Endothelial cell of umbilical vein (primary cell): ENCODE data around the gene CCR2. TPM values are rescaled to one million over a fixed set of nuclear protein-coding genes. Genes with fewer than 3 reads are reported as not detected.

ENCODE experiments used
- BruUV-seq: library from RNA; stranded (reverse); fragments of 400-500 nt; replicated peaks from 2 replicates; lab custom pipeline; 2021; lab: Mats Ljungman, UMichigan
- CTCF ChIA-PET: fragments of 300-600, 350-600 bp; sonication (Branson Sonifier 250); formaldehyde crosslinking; loops from one replicate; lab custom pipeline; 2021; ENCODE audit warnings: antibody characterized with exemption, inconsistent platforms; lab: Charles Lee
- POLR2A ChIA-PET: fragments of 300-600, 350-600 bp; sonication (Branson Sonifier 250); formaldehyde crosslinking; loops from one replicate; lab custom pipeline; 2021; ENCODE audit warnings: antibody characterized with exemption, inconsistent platforms; lab: Charles Lee
- DNase-seq: peaks from one replicate; pipeline ENCODE4 v3.0.0-alpha.2; 2011; ENCODE audit warnings: low read depth, low spot score
- FAIRE-seq: peaks from 2 replicates; lab custom pipeline; 2011; peaks lifted over from hg19 to GRCh38; lab: Jason Lieb, UNC
- H2AFZ ChIP-seq: 2 replicates; pipeline ENCODE4 v1.6.0; 2012; ENCODE audit warnings: low read depth, low read length, control low read depth, inconsistent platforms
- H3K27ac ChIP-seq: 2 replicates; pipeline ENCODE4 v1.5.1; 2011; ENCODE audit warnings: low read depth, mild to moderate bottlenecking, control low read depth, low read length, moderate library complexity; ENCODE audit not compliant: insufficient read depth
- H3K27me3 ChIP-seq, 2 experiments: 2 replicates each; pipeline versions ENCODE4 v1.6.0 to v1.6.1; 2011; ENCODE audit warnings: low read length in 2 of 2, mixed read lengths in 1 of 2; ENCODE audit not compliant: control insufficient read depth in 2 of 2, insufficient read depth in 2 of 2
- H3K36me3 ChIP-seq, 2 experiments: 2 replicates in 1 of 2; 3 replicates in 1 of 2; pipeline ENCODE4 v1.5.1; 2011; ENCODE audit warnings: low read length in 2 of 2, mild to moderate bottlenecking in 1 of 2, moderate library complexity in 1 of 2; ENCODE audit not compliant: control insufficient read depth in 2 of 2, insufficient read depth in 2 of 2; ENCODE audit errors: extremely low read depth in 1 of 2
- H3K4me1 ChIP-seq: 3 replicates; pipeline ENCODE4 v1.5.1; 2011; ENCODE audit warnings: mild to moderate bottlenecking, low read length; ENCODE audit not compliant: control insufficient read depth, insufficient read depth; ENCODE audit errors: extremely low read depth
- H3K4me2 ChIP-seq: 2 replicates; pipeline ENCODE4 v1.6.1; 2011; ENCODE audit warnings: low read length, control low read depth, mixed read lengths; ENCODE audit not compliant: insufficient read depth
- H3K4me3 ChIP-seq, 3 experiments: fragments of 200-600 bp in 1 of 3; sonication (generic), shearing (Covaris generic) in 1 of 3; replicated peaks in 1 of 3; 2 replicates each; pipeline ENCODE4 v1.5.1; 2011 to 2016; ENCODE audit warnings: control low read depth in 3 of 3, low read length in 3 of 3, mild to moderate bottlenecking in 2 of 3, inconsistent platforms in 1 of 3, low read depth in 1 of 3, moderate library complexity in 1 of 3; ENCODE audit not compliant: insufficient read depth in 1 of 3
- H3K79me2 ChIP-seq: 2 replicates; pipeline ENCODE4 v1.6.0; 2012; ENCODE audit warnings: low read length, inconsistent platforms; ENCODE audit not compliant: control insufficient read depth, insufficient read depth
- H3K9ac ChIP-seq: replicated peaks from 2 replicates; pipeline ENCODE3; 2011; ENCODE audit warnings: low read length, control low read depth; ENCODE audit not compliant: insufficient read depth; ENCODE audit errors: extremely low read depth
- H3K9me1 ChIP-seq: replicated peaks from 3 replicates; pipeline ENCODE4 v1.6.0; 2011; ENCODE audit warnings: mild to moderate bottlenecking, low read length; ENCODE audit not compliant: control insufficient read depth, insufficient read depth; ENCODE audit errors: extremely low read depth
- H3K9me3 ChIP-seq: replicated peaks from 2 replicates; pipeline ENCODE4 v1.5.1; 2012; ENCODE audit warnings: low read length, inconsistent platforms; ENCODE audit not compliant: control insufficient read depth, insufficient read depth
- H4K20me1 ChIP-seq: replicated peaks from 2 replicates; pipeline ENCODE3; 2011; ENCODE audit warnings: mild to moderate bottlenecking, low read length; ENCODE audit not compliant: control insufficient read depth, insufficient read depth; ENCODE audit errors: extremely low read depth
- EZH2 ChIP-seq: IDR thresholded peaks from 2 replicates; pipeline ENCODE4 v1.6.1; 2012; ENCODE audit warnings: borderline replicate concordance, low read depth, mild to moderate bottlenecking, moderate library complexity, low read length, inconsistent platforms; ENCODE audit not compliant: severe bottlenecking
- FOS ChIP-seq: IDR thresholded peaks from 2 replicates; pipeline ENCODE4 v1.6.1; 2011; ENCODE audit warnings: mild to moderate bottlenecking, low read length, moderate library complexity, borderline replicate concordance; ENCODE audit not compliant: insufficient read depth
- GATA2 ChIP-seq: IDR thresholded peaks from 2 replicates; pipeline ENCODE4 v1.7.0; 2011; ENCODE audit warnings: low read depth, mild to moderate bottlenecking, moderate library complexity, mixed read lengths, low read length; ENCODE audit not compliant: insufficient read length, insufficient read depth
- JUN ChIP-seq: IDR thresholded peaks from 2 replicates; pipeline ENCODE4 v1.6.1; 2011; ENCODE audit warnings: borderline replicate concordance, low read depth; ENCODE audit not compliant: insufficient read length, insufficient read depth
- MYC ChIP-seq: IDR thresholded peaks from one replicate; pipeline ENCODE4 v1.6.1; 2011; ENCODE audit warnings: mild to moderate bottlenecking, low read depth, low read length
- POLR2A ChIP-seq: IDR thresholded peaks from 2 replicates; pipeline ENCODE4 v1.6.1; 2012; ENCODE audit warnings: low read depth, mild to moderate bottlenecking, control low read depth, low read length
- POLR2AphosphoS5 ChIP-seq: IDR thresholded peaks from 2 replicates; pipeline ENCODE4 v1.6.1; 2012; ENCODE audit warnings: low read depth, mild to moderate bottlenecking, control low read depth, low read length, moderate library complexity; ENCODE audit not compliant: insufficient read depth
- dilution Hi-C: fragments of 300-500 bp; cut with MboI; formaldehyde crosslinking; loops from one replicate; pipeline ENCODE4 v1.15.0; 2019; ENCODE audit warnings: low sequenced_read_pairs; ENCODE audit not compliant: extremely low pct_ligation_motif_present
- intact Hi-C: fragments of 100-400 bp; cut with micrococcal nuclease; formaldehyde crosslinking; loops from one replicate; pipeline ENCODE4 v1.10.0; 2022
- polyA plus RNA-seq, 4 experiments: library from polyadenylated mRNA; depleted of rRNA in 3 of 4; stranded (reverse) in 3 of 4; unstranded in 1 of 4; fragments of >200 nt; gene quantifications; 2 replicates each; pipeline versions ENCODE4 v1.2.1 to v1.2.3, GENCODE V29; 2011 to 2012; ENCODE audit warnings: missing spikeins in 1 of 4
- total RNA-seq: library from RNA; stranded (reverse); gene quantifications from 2 replicates; pipeline ENCODE4 v1.2.3, GENCODE V29; 2021
- TF ChIP-seq, protein P1 (sequence below): IDR thresholded peaks from 2 replicates; pipeline ENCODE4 v1.6.1; 2011; ENCODE audit not compliant: insufficient read depth, insufficient read length
- TF ChIP-seq, protein P2 (sequence below), 2 donors: IDR thresholded peaks; 1 replicate in 1 of 2; 2 replicates in 1 of 2; pipeline ENCODE4 v1.5.1; 2011; ENCODE audit warnings: low read length in 2 of 2, mild to moderate bottlenecking in 2 of 2, moderate library complexity in 2 of 2, control low read depth in 1 of 2, inconsistent platforms in 1 of 2, low read depth in 1 of 2; ENCODE audit not compliant: insufficient read depth in 1 of 2; ENCODE audit errors: extremely low read depth in 1 of 2

CCR2 gene
- total and polyA plus RNA-seq, 2 donors (not counting 3 experiments of a cell fraction or from before 2014, with no cell fraction given) = not detected

DNA sequence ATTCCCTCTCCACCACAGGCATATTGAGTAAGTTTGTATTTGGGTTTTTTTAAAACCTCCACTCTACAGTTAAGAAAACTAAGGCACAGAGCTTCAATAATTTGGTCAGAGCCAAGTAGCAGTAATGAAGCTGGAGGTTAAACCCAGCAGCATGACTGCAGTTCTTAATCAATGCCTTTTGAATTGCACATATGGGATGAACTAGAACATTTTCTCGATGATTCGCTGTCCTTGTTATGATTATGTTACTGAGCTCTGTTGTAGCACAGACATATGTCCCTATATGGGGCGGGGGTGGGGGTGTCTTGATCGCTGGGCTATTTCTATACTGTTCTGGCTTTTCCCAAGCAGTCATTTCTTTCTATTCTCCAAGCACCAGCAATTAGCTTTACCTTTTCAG lies 15.2 kb downstream of the CCR2 start:
- H3K9ac ChIP-seq = no peak overlapping the region
- DNase-seq = no peak
- no peaks in the 10 kb centered on the region for H3K9me1 ChIP-seq
- ChIA-PET CTCF (interaction anchor here (1.0 to 6.1 kb wide), 7 partner anchors 9 to 430 kb away, joined by 3 to 45 read pairs (median 3); no protein-coding TSS in a partner anchor), POLR2A (no interaction called here)
- intact Hi-C loops (no loop called here), dilution Hi-C loops (no loop called here)
- TF ChIP-seq POLR2AphosphoS5 (no peak), POLR2A (no peak), MYC (no peak), GATA2 (no peak), JUN (no peak), FOS (no peak), EZH2 (no peak)
- TF ChIP-seq, protein P1, sequence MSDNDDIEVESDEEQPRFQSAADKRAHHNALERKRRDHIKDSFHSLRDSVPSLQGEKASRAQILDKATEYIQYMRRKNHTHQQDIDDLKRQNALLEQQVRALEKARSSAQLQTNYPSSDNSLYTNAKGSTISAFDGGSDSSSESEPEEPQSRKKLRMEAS = no peak
- TF ChIP-seq, protein P2, sequence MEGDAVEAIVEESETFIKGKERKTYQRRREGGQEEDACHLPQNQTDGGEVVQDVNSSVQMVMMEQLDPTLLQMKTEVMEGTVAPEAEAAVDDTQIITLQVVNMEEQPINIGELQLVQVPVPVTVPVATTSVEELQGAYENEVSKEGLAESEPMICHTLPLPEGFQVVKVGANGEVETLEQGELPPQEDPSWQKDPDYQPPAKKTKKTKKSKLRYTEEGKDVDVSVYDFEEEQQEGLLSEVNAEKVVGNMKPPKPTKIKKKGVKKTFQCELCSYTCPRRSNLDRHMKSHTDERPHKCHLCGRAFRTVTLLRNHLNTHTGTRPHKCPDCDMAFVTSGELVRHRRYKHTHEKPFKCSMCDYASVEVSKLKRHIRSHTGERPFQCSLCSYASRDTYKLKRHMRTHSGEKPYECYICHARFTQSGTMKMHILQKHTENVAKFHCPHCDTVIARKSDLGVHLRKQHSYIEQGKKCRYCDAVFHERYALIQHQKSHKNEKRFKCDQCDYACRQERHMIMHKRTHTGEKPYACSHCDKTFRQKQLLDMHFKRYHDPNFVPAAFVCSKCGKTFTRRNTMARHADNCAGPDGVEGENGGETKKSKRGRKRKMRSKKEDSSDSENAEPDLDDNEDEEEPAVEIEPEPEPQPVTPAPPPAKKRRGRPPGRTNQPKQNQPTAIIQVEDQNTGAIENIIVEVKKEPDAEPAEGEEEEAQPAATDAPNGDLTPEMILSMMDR (IDR thresholded peaks at IDR 0.05; ENCODE audit: extremely low read depth in 1 of 2, insufficient read depth in 1 of 2, low read depth in 1 of 2, low read length in 2 of 2) = no peak
- H3K27me3 ChIP-seq = peaks cover 10 to 14% of the 10 kb centered on the region in 2 experiments
- no peaks in the 10 kb centered on the region for H3K36me3 ChIP-seq
- H3K4me3 ChIP-seq = no peak overlapping the region
- BruUV-seq = no TSS peak
- no peaks in the 10 kb centered on the region for H3K79me2 ChIP-seq
- no peak overlapping the region for H3K4me2 ChIP-seq
- FAIRE-seq = no peak
- no peaks in the 10 kb centered on the region for H3K9me3 ChIP-seq
- H4K20me1 ChIP-seq = no peaks in the 10 kb centered on the region
- no peak overlapping the region for H2AFZ ChIP-seq
- H3K4me1 ChIP-seq = no peaks in the 10 kb centered on the region
- H3K27ac ChIP-seq = no peak overlapping the region
